ENCODE data around the gene COPB1.

DNA sequence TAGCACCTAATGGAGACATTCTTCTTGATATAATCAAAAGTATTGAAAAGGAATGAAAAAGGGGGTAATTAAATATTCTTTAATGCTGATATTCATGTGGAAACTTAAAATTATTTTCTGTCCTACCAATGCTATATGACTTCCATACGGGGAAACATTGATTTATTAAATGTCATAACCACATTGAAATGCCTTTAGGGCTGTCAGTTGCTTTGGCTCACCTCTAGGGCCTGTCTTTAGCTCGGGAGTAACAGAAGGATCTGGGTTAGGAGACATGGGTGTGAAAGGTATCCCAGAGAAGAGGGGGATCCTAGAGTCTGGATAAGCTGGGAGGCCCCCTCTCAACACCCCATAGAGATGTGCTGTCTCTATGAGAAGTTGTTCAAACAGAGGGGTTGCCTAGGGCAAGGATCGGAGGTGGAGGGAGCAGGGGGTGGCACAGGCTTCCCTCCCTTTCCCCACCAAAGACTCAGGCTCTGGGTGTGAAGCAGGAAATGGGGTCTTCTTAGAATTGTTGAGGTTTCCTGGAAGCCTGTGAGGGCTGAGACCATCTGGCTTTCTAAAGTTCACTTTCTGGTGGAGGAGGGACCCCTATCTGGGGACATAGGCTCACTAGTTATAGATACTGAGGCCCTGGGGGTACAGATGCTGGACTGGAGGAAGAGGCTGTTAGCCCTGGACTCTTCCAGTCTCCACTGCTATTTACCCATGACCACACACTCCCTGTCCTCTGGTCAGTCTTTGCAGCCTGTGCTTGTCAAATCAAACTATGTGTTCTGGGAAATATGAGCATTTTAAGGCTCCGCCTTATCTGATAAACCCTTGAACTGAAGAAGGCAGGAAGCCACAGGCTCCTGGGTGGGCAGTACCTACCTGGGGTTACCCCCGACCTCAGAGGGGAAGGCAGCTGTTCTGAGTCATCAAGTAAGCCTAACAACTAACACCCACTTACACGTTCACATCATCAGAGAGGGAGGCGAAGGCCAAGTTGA is 84.8 kb downstream of the COPB1 start:
- TF ChIP-seq, protein P1, sequence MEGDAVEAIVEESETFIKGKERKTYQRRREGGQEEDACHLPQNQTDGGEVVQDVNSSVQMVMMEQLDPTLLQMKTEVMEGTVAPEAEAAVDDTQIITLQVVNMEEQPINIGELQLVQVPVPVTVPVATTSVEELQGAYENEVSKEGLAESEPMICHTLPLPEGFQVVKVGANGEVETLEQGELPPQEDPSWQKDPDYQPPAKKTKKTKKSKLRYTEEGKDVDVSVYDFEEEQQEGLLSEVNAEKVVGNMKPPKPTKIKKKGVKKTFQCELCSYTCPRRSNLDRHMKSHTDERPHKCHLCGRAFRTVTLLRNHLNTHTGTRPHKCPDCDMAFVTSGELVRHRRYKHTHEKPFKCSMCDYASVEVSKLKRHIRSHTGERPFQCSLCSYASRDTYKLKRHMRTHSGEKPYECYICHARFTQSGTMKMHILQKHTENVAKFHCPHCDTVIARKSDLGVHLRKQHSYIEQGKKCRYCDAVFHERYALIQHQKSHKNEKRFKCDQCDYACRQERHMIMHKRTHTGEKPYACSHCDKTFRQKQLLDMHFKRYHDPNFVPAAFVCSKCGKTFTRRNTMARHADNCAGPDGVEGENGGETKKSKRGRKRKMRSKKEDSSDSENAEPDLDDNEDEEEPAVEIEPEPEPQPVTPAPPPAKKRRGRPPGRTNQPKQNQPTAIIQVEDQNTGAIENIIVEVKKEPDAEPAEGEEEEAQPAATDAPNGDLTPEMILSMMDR (conservative IDR thresholded peaks at IDR 0.05; ENCODE audit: low read depth, low read length) = no peak
- no peak for TF ChIP-seq EZH2 (IDR thresholded peaks at IDR 0.05; ENCODE audit: borderline replicate concordance, low read depth, low read length, poor library complexity, severe bottlenecking)
